Calu3 (cell line): ENCODE data around the gene HCK. TPM values are rescaled to one million over a fixed set of nuclear protein-coding genes. Genes with fewer than 3 reads are reported as not detected.

Experiments used
- BruUV-seq: library from RNA; stranded (reverse); fragments of 400-500 nt; replicated peaks from 2 replicates; lab custom pipeline; 2021; lab: Mats Ljungman, UMichigan
- CTCF ChIA-PET: fragments of 300-600 bp; sonication (Branson Sonifier 250); formaldehyde crosslinking; loops from one replicate; lab custom pipeline; 2022; ENCODE audit warnings: antibody characterized with exemption; lab: Charles Lee
- DNase-seq: peaks from one replicate; pipeline ENCODE4 v3.0.0; 2022
- H3K27ac Mint-ChIP-seq: one replicate; pipeline ENCODE4 v1.8.0; 2022; ENCODE audit warnings: mixed read lengths; ENCODE audit not compliant: unreplicated experiment
- H3K27me3 Mint-ChIP-seq: one replicate; pipeline ENCODE4 v1.8.0; 2022; ENCODE audit warnings: mixed read lengths; ENCODE audit not compliant: unreplicated experiment
- H3K36me3 Mint-ChIP-seq: one replicate; pipeline ENCODE4 v1.8.0; 2022; ENCODE audit warnings: mild to moderate bottlenecking, moderate library complexity, mixed read lengths; ENCODE audit not compliant: insufficient read depth, unreplicated experiment
- H3K4me1 Mint-ChIP-seq: one replicate; pipeline ENCODE4 v1.8.0; 2022; ENCODE audit warnings: mild to moderate bottlenecking, low read depth, mixed read lengths; ENCODE audit not compliant: unreplicated experiment
- H3K4me3 Mint-ChIP-seq: one replicate; pipeline ENCODE4 v1.8.0; 2022; ENCODE audit warnings: mild to moderate bottlenecking, low read depth, moderate library complexity, mixed read lengths; ENCODE audit not compliant: unreplicated experiment
- H3K9me3 Mint-ChIP-seq: one replicate; pipeline ENCODE4 v1.8.0; 2022; ENCODE audit warnings: low read depth, mixed read lengths; ENCODE audit not compliant: unreplicated experiment
- CTCF ChIP-seq: fragments of 200-600 bp; IDR thresholded peaks from one replicate; pipeline ENCODE4 v1.8.0; 2022; ENCODE audit warnings: antibody characterized with exemption; ENCODE audit not compliant: unreplicated experiment
- intact Hi-C: fragments of 100-400 bp; cut with micrococcal nuclease; formaldehyde crosslinking; loops from one replicate; pipeline ENCODE4 v1.10.0; 2022; ENCODE audit not compliant: unreplicated experiment
- total RNA-seq: library from RNA; stranded (reverse); gene quantifications from 2 replicates; pipeline ENCODE4 v1.2.3, GENCODE V29; 2022

HCK gene
- total RNA-seq, 1 experiment from 2014 or later = not detected

- BruUV-seq = no TSS peak
- Mint-ChIP-seq H3K36me3 (no peaks in the 10 kb centered on the region), H3K27ac (no peak overlapping the region), H3K4me1 (no peaks in the 10 kb centered on the region), H3K4me3 (no peak overlapping the region), H3K9me3 (no peaks in the 10 kb centered on the region), H3K27me3 (peaks cover 100% of the 10 kb centered on the region)
- CTCF ChIA-PET = no interaction called here
- intact Hi-C loops = no loop called here
- no peak for DNase-seq
- no peak for TF ChIP-seq CTCF
Observed at GRCh38 chr20:32075534-32075933, 23.5 kb downstream of the HCK start.

GRCh38 chr20:32077190-32077589, 25.1 kb downstream of the HCK start:
- Mint-ChIP-seq H3K4me3 (no peak overlapping the region), H3K27me3 (peaks cover 99% of the 10 kb centered on the region), H3K9me3 (no peaks in the 10 kb centered on the region), H3K4me1 (no peaks in the 10 kb centered on the region), H3K36me3 (no peaks in the 10 kb centered on the region), H3K27ac (no peak overlapping the region)
- intact Hi-C loops = no loop called here
- TF ChIP-seq CTCF = no peak
- no TSS peak for BruUV-seq
- CTCF ChIA-PET = no interaction called here
- no peak for DNase-seq

- Mint-ChIP-seq H3K9me3 (no peaks in the 10 kb centered on the region), H3K27ac (no peak overlapping the region), H3K4me3 (no peak overlapping the region), H3K4me1 (no peaks in the 10 kb centered on the region), H3K27me3 (peaks cover 99% of the 10 kb centered on the region), H3K36me3 (no peaks in the 10 kb centered on the region)
- no peak for DNase-seq
- intact Hi-C loops = no loop called here
- no TSS peak for BruUV-seq
- CTCF ChIA-PET = no interaction called here
- TF ChIP-seq CTCF = no peak
Observed at GRCh38 chr20:32078322-32078721, 26.3 kb downstream of the HCK start.

GRCh38 chr20:32078791-32079190, 26.7 kb downstream of the HCK start:
- intact Hi-C loops = no loop called here
- CTCF ChIA-PET = no interaction called here
- H3K27me3 Mint-ChIP-seq = peaks cover 99% of the 10 kb centered on the region
- no TSS peak for BruUV-seq
- no peak overlapping the region for H3K27ac Mint-ChIP-seq
- H3K9me3 Mint-ChIP-seq = no peaks in the 10 kb centered on the region
- no peak for DNase-seq
- H3K4me3 Mint-ChIP-seq = no peak overlapping the region
- H3K36me3 Mint-ChIP-seq = no peaks in the 10 kb centered on the region
- no peaks in the 10 kb centered on the region for H3K4me1 Mint-ChIP-seq
- no peak for TF ChIP-seq CTCF
